GM23338 (cell line): Measurements from ENCODE around the gene PCP4L1.

ENCODE experiments used
- CREB1 ChIP-seq: fragments of 250-450 bp; sonication (Bioruptor Pico); IDR thresholded peaks from 2 replicates; pipeline ENCODE4 v1.5.0; 2020; ENCODE audit warnings: low read depth, mild to moderate bottlenecking, moderate library complexity
- CTCF ChIP-seq, 2 experiments: fragments of 200-600 bp in 1 of 2; sonication (generic) in 1 of 2; conservative IDR thresholded peaks; 2 replicates each; pipeline versions ENCODE4 v1.5.1 to v1.6.1; 2016 to 2017; ENCODE audit warnings: antibody characterized with exemption in 2 of 2, low read depth in 2 of 2, mild to moderate bottlenecking in 2 of 2, moderate library complexity in 1 of 2
- ETS1 ChIP-seq: IDR thresholded peaks from 2 replicates; pipeline ENCODE4 v1.6.1; 2016; ENCODE audit warnings: antibody characterized with exemption
- EZH2 ChIP-seq: fragments of 200-600 bp; sonication (generic); IDR thresholded peaks from one replicate; pipeline ENCODE4 v1.8.0; 2017; ENCODE audit warnings: antibody characterized with exemption, mild to moderate bottlenecking, low read depth; ENCODE audit not compliant: unreplicated experiment
- EZH2phosphoT487 ChIP-seq: fragments of 200-600 bp; sonication (generic); IDR thresholded peaks from one replicate; pipeline ENCODE4 v1.8.1; 2018; ENCODE audit warnings: antibody characterized with exemption; ENCODE audit not compliant: unreplicated experiment
- JUNB ChIP-seq: IDR thresholded peaks from one replicate; pipeline ENCODE4 v1.6.1; 2016; ENCODE audit warnings: antibody characterized with exemption; ENCODE audit not compliant: unreplicated experiment
- NANOG ChIP-seq: IDR thresholded peaks from 2 replicates; pipeline ENCODE4 v1.6.1; 2016; ENCODE audit warnings: antibody characterized with exemption, borderline replicate concordance
- POLR2AphosphoS5 ChIP-seq: IDR thresholded peaks from 2 replicates; pipeline ENCODE4 v1.6.1; 2016; ENCODE audit warnings: antibody characterized with exemption, low read depth
- REST ChIP-seq: IDR thresholded peaks from one replicate; pipeline ENCODE4 v1.6.1; 2018; ENCODE audit warnings: antibody characterized with exemption; ENCODE audit not compliant: unreplicated experiment
- STAT1 ChIP-seq: IDR thresholded peaks from one replicate; pipeline ENCODE4 v1.6.1; 2016; ENCODE audit warnings: antibody characterized with exemption; ENCODE audit not compliant: unreplicated experiment

GRCh38 chr1:161235957-161236775 lies 22.4 kb upstream of the PCP4L1 start:
- TF ChIP-seq JUNB (no peak), CTCF (conservative IDR thresholded peaks at IDR 0.05; ENCODE audit: low read depth in 2 of 2) (no peak), EZH2 (no peak), REST (no peak), EZH2phosphoT487 (no peak), POLR2AphosphoS5 (no peak), NANOG (no peak), ETS1 (no peak), STAT1 (no peak), CREB1 (CRISPR knock-in tag) (no peak)
